Stimulated activated CD4-positive, alpha-beta T cell treated with anti-CD3 and anti-CD28 coated beads, TNF-alpha, amount 100 ng/mL, for 48 hours (primary cell): Measurements from ENCODE around the gene DNMT3B.

Experiments
- DNase-seq, 3 donors: peaks; one replicate each; pipeline ENCODE4 v3.0.0-alpha.2; 2020; ENCODE audit warnings: low read depth in 3 of 3

Gene DNMT3B

DNA sequence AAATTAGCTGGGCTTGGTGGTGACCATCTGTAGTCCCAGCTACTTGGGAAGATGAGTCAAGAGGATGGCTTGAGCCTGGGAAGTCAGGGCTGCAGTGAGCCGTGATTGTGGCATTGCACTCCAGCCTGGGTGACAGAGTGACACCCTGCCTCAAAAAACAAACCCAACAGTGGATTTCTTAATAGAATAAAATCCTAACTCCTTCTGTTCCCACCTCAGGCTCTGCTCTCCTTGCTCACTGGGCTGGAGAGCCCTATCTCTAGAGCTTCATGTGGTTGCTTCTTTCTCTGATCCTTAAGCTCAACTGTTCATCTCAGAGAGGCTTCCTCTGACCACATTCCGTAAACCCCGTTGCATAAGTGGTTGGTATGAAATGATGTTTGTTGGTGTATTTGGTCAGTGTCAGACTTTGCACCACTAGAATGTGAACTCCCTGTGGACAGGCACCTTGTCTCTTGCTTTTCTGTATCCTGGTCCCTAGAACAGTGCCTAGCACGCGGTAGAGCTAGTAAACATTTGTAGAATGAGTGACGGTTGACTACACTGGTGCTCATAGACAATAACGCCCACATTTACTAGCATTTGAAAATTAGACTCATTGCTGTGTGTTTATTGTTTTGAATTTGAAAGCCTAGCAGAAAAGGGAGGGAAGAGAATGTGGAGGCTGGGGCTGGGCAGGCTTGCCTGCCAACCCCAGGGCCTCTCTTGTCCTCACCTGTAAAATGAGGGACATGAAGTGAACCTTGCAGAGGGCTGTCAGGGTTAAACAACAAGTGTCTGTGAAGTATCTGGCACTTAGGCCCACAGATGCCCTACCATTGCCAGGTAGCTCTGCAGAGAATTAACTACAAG is 61.8 kb downstream of the DNMT3B start:
- DNase-seq = no peak

DNA sequence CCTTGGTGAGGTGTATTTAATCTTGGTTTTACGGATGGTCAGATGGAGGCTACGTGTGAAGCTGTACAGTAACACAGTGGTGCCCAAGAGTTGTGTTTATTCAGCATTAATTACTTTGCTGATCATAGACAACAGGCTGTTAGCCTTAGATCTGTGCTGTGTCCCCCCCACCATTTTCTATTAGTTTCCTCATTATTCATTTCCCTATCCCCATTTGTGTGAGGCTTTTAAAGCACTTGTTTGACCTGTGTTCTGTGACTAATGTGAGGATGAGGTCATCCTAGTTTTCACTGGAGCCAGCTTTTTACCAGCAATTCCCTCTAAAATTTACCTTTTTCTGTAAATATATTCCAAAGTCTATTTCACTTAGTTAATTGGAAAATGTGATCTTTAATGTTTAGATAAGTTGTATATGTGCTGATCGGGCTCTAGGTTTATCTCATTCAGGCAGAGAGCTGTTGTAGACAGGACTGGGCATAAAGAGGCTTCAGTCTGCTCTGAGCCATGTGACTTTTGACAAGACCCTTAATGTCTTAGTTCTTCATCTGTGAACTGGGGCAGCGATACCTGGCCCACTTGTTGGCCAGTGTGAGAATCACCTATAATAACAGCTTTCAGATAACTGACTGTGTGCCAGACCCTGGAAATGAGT is 66.0 kb downstream of the DNMT3B start:
- DNase-seq = no peak

DNA sequence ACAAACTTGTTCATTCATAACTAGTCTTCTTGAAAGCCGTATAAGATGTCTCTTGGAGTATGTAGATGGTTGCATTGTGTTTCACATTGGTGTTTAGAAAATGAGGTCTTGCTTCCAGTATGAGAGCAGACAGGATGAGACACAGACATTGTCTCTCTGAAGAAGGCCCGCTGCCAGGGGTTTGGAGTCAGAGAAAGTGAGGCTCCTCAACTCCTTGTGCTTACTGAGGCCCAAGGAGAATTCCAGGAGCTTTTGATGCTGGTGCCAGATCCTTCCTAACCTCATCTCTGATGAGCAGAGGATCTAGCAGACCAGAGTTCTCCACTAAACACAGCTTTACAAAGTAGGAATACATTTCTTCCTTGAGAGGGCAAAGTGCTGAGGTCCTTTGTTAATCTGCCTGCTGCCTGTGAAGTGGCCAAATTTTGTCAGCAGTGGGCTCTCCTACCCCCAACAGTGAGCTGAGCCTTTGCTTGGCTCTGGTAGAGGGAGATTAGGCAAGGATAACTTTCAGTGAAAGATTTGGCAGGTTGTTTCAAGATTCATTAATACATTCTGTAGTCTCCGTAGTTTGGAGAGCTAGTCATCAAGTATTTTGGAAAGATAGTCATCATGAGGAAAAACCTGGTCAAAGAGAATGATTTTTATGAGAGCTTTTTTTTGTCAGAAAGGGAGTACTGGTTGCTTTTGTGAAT is 67.3 kb downstream of the DNMT3B start:
- no peak for DNase-seq

DNA sequence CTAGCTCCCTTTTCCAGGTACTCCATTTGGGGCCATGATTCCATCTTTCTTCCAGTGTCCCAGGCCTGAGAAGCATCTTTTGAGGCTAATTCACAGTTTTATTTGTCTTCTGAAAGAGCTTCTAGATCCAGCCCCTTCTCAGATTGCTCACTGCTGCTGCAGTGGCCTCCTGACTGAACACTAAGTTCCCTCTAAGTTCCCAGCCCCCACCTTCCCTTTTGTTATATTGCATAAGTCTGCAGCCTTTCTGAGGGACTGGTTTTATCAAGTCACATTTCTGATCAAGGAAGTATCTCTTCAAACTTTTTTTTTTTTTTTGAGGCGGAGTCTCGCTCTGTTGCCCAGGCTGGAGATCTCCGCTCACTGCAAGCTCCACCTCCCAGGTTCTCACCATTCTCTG is 68.3 kb downstream of the DNMT3B start:
- DNase-seq = no peak

DNA sequence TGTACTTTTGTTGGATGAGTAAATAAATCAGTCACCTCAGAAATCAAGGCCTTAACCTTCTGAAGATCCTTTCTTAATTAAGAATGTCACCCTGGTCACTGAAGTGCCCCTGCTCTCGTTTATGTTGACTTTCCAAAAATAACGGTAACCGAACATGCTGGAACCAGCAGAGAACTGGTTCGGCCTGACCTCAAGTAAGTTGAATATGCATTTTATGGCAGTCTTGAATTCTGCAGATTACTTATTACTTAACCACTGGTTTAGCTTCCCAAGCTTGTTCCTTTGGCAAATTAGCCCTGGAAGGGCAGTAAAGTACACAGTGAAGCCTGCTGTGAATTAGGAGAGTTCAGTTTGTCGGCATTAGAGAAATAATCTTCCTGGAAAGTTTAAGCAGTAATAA is 69.8 kb downstream of the DNMT3B start:
- DNase-seq = no peak

DNA sequence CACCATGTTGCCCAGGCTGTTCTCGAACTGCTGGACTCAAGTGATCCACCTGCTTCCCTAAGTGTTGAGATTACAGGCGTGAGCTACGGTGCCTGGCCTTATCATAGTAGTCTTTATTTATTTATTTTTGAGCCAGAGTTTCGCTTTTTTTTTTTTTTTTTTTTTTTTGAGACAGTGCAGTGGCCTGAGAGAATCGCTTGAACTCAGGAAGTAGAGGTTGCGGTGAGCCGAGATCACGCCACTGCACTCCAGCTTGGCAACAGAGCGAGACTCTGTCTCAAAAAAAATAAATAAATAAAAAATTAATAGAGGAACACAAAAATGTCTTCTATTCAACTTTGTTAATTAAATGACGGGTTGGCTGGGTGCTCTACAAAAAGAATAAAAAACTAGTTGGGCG is 70.5 kb downstream of the DNMT3B start:
- no peak for DNase-seq

DNA sequence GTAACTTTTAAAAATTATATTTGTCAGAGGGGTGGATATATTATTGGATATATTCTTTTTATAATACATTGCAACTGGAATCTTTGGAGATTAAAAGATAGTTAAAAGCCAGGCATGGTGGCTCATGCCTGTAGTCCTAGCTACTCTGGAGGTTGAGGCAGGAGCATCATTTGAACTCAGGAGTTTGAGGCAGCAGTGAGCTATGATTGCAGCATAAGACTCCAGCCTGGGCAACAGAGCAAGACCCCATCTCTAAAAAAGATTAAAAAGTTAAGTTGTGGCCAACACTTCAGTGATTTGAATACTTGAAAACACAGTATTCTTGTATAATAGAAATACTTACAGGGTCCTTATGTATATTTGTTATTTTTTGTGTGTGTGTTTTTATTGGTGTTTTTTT is 72.8 kb downstream of the DNMT3B start:
- no peak for DNase-seq

DNA sequence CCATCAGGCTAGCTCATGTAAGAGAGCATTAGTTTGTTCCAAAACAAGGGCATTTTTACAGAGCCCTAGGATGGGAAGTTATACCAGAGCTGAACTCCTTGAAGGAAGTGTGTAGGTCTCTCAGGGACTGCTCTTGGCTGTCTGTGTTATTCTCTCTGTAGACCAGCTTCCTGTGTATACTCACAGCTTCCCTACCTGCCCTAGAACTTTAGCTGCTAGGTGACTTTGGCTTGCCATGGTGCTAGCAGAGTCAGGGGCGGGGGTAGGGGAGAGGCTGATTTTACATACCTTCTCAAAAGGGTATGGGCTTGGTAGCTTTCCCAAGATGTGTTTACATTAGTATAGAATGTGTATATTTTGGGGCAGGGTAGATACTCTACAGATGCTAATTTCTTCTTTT is 75.0 kb downstream of the DNMT3B start:
- no peak for DNase-seq

DNA sequence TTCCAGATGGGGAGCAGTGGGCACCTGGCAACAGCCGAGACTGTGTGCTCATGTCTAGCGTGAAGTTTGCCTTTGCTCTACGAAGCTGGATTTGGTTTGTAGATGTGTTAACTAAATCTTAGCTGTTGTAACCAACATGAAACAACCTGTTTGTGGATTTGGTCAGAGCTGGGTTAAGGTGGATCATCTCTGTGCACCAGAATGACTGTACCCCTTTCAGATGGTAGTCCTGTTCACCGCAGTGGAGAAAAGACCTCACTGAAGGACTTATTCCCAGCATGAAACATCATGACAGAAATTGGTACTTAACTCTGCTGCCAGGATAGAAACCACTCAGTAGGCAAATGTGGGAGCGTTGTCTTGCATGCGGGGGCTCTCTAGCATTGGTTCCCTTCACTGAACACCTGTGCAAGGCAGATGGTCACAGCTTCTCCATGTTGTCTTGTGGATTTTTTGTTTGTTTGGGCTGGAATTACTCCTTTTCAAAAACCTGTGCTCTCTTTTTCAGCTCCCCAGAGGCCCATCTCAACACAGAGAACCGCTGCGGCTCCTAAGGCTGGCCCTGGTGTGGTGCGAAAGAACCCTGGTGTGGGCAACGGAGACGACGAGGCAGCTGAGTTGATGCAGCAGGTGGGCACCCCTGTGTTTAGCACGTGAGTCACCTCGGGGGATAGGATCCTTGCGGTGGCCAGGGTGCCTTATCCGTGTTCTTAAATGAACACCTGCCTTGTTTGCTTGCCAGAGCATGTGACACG is 77.2 kb downstream of the DNMT3B start:
- DNase-seq = no peak

DNA sequence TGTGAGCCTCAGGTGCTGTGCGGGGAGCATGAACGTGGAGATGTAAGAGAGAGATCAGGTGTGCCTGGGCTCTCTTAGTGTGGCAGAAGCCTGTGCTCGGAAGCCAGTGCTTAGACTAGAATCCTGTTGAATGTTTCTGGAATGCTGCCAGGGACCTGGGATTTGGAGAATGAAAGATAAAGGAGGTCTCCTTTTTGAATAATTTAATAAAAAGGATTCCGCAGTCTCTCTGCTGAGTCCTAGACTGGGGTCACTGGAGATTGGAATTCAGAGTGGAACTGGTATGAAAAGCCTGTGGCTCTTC is 77.7 kb downstream of the DNMT3B start:
- DNase-seq = no peak

DNA sequence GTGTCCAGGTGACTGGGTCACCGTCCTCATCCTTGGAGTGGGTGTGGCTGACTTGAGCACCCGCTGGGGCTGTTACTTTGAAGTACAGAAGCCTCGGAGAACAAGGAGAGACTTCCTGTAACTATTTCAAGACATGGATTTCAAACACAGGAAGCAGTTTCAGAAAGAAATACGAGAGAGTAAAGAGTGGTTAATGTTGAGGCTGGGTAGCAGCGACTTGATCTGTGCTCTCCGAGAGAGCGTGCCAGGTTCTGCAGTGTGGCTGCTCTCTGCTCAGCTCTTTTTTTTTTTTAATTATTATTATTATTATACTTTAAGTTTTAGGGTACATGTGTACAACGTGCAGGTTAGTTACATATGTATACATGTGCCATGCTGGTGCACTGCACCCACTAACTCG is 79.0 kb downstream of the DNMT3B start:
- no peak for DNase-seq

DNA sequence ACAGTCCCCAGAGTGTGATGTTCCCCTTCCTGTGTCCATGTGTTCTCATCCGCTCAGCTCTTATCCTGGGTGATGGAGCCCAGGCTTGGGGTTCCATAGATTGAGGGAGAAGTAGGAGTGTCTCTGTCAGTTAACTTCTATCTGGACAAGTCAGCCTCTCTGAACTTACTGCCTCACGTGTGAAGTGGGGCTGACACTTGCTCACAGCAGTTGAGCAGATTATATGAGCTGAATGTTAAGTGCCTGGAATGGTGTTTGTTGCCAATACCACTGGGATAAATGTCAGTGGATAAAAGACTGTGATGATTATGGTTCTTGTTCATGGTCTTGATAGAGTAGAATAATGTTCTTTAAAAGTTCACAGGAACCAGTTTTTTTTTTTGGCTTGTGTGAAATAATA is 79.4 kb downstream of the DNMT3B start:
- no peak for DNase-seq

DNA sequence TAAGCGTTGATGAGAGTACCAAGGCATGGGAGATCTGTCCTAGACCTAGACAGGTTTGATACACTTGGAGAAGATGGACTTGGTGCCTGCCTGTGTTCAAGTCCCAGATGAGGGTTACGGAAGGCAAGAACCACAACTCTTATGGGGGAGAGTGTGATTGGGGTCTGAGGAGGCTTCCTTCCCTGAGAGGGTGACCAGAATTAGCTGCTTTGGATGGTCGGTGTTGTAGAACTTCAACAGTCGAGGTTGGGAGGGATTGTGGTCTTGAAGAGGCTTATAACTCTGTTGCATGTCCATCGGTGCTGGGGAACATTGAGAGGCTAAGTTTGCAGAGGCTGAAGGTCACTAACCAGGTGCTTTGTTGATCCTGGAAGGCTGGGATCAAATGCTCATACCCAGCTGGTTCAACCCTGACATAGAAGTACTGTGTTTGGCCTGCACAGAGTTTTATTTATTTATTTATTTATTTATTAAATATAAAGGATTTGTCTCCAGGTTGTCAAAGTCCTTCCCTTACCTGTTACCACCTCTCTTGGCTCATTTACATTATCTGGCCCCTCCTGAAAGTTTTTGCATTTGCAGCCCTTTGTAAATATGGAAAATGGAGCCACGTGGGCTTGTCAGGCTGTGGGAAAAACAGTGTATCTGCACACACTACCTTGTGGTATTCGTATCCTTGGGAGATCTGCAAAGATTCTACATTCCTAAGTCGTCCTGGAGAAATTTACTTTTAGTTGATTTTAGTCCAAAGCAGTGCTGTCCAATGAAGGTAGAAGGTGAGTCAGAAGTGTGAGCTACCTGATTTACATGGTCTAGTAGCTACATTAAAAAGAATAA is 80.7 kb downstream of the DNMT3B start:
- no peak for DNase-seq

DNA sequence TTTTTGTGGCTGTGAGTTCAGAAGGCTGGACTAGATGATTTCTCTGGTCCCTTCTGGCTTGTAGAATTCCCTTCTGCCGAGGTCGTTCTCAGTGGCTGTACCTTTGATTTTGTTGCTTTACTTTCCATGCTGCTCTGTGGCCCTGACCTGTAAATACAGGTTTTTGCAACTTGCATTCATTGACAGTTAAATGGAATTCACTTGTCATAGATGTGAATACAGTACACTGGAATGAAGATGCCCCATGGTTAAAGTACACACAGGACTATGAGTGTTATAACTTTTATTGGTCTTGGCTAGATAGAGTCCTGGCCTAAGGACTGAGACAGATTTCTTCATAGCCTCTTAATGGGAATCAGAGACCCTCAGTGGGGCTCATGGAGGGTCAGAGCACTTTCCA is 83.6 kb downstream of the DNMT3B start:
- DNase-seq = no peak

DNA sequence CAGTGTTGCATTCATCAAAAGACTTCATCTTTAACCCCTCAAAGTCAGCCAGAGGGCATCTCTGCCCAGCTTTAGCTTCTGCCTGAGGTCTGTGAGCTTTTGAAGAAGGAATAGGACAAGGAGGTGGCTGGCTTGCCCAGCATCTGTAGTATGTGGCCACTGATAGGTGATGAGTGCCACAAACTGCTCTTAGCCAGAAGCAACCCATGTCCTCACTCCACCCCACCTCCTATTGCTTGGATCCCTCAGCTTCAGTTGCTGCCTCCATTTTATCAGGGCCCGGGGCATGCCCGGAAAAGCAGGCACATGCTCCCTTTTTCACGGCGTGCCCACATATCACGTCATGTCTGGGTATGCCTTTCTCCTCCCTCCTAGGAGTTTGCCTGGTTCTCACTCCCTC is 84.7 kb downstream of the DNMT3B start:
- no peak for DNase-seq

DNA sequence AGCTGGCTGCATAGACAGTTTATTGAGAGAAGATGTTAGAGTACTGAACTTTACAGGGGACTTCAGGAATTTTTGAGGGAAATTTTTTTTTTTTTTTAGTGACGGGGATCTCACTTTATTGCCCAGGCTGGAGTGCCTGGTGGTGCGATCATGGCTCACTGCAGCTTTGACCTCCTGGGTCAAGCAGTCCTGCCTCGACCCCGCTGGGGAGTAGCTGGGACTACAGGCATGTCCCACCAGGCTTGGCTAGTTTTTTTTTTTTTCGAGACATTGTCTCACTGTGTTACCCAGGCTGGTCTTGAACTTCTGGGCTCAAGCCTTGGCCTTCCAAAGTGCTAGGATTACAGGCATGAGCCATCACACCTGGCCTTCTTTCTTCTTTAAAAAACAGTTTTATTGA is 85.8 kb downstream of the DNMT3B start:
- no peak for DNase-seq

DNA sequence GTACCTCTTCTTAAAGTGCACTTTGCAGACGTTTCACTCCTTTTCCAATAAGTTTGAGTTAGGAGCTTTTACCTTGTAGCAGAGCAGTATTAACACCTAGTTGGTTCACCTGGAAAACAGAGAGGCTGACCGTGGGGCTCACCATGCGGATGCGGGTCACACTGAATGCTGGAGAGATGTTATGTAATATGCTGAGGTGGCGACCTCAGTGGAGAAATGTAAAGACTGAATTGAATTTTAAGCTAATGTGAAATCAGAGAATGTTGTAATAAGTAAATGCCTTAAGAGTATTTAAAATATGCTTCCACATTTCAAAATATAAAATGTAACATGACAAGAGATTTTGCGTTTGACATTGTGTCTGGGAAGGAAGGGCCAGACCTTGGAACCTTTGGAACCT is 86.7 kb downstream of the DNMT3B start:
- no peak for DNase-seq

DNA sequence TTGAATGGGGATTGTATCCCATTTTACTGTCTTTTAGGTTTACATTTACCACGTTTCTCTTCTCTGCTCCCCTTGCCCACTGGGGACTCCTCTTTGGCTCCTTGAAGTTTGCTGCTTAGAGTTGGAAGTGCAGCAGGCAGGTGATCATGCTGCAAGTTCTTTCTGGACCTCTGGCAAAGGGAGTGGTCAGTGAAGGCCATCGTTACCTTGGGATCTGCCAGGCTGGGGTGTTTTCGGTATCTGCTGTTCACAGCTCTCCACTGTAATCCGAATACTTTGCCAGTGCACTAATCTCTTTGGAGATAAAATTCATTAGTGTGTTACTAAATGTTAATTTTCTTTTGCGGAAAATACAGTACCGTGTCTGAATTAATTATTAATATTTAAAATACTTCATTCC is 87.4 kb downstream of the DNMT3B start:
- DNase-seq = no peak

DNA sequence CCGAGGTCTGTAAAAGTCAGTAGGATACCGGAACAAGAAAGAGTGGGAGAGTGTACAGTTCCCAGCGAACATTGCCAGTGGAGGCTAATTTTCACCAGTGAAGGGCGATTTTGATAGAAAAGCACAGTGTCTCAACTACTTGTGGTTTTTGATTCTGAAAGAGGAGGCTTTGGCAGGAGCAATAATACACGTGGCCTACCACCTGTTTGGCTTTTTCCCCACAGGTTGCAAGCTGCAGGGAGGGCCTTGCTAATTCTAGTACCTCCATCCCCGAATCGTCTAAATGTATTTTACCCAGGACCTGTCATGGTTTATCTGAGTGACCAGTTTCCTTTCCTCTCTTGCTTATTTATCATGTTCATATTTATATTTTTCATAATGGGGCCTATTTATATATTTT is 93.2 kb downstream of the DNMT3B start:
- no peak for DNase-seq

DNA sequence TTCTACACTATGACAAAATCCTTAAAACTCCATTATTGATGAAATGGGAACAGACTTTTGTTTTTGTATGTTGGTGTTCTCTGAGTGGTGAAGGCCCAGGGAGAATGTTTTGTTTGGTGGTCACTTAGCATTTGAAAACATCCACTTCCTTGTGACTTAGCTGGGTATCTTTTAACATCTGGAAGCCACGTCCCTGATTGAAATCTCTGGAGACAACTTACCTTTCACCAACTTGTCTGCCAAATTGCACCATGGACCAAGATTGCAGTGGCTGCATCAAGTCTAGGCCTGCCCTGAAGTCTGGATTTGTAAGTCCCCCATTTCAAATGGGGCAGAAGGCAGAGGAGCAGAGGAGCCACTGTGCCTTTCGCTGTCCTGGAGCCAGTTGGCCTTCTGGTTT is 96.0 kb downstream of the DNMT3B start:
- DNase-seq = no peak
